Erythroblast (primary cell): ENCODE results near the gene CENPO.

Source experiments
- DNase-seq, 2 experiments: peaks; one replicate each; lab custom pipeline; 2025; lab: John Stamatoyannopoulos, UW
- GATA1 ChIP-seq: IDR thresholded peaks from 2 replicates; pipeline ENCODE4 v1.6.1; 2011; ENCODE audit warnings: low read depth, mild to moderate bottlenecking, control low read depth, low read length, moderate library complexity
- POLR2A ChIP-seq: IDR thresholded peaks from 2 replicates; pipeline ENCODE4 v1.6.1; 2011; ENCODE audit warnings: mild to moderate bottlenecking, low read length

The CENPO gene

DNA sequence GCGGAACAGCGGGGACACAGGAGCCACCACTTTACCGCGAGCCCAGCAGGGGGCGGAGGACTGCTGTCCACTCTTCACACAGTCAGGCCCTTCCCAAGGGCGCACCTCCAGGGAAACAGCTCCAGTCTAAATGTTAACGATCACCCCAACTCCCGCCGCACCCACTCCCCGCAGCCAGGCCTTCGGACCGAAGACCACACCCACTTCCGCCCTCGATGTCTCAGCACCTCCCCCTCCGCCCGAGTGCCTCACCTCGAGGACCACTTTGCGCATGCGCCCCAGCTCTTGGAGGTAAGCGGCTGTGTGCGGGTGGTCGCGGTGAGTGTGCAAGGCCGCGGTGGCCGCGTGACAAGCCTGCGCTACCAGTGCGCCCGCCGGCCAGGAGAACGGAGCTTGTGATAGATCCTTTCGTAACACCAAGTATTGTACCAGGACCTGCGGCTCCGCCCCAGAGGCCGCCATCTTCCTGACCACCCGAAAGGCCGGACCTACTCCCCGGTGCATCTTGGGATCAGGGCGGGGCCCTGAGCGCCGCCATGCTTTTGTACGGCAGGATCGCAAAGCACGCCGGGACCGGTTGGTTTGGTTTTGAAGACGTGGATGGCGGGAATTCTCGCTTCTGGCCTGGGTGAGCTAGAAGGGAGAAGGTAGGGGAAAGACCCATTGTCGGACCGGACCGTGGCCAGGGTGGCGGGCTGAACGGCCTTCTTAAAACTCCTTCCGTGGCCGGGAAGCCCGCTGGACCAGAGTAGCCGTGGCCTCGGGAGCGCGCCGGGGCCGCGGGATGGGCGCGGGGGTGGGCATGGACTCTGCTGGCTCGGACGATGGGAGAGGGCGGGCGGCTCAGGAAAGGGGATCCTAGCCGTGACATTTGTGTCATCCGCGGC lies at the start of gene CENPO, which contains the start of gene PTRHD1:
Gene CENPO (plus strand): TSS at position 552 of the 887 bp plus-strand sequence. CDS start 495 bp downstream, outside the sequence.
Gene PTRHD1 (minus strand): TSS at position 518 of the 887 bp plus-strand sequence. CDS start 14 bp downstream, at position 504.
- DNase-seq: peak; percentile 99
- no peak for TF ChIP-seq GATA1
- peak; percentile 81 for TF ChIP-seq POLR2A

DNA sequence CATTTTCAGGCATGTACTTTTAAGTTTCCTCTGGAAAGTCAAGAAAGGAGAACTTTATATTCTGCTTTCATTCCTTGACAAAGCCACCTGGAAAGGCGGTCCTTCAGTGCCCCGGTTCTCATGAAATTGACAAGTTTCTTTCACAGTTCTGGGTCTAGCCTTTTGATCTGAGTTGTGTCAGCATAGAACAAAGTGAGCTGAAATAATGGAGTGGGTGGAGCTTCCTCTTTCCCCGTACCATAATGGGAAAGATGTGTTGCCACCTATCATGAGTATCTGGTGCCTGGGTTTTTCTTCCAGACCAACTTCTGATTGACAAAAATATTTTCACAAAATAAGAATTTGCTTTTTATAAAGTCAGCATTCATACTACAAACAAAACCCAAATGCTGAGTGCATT lies 49.3 kb upstream of the CENPO start:
- DNase-seq: no peak
- TF ChIP-seq POLR2A (no peak), GATA1 (no peak)

DNA sequence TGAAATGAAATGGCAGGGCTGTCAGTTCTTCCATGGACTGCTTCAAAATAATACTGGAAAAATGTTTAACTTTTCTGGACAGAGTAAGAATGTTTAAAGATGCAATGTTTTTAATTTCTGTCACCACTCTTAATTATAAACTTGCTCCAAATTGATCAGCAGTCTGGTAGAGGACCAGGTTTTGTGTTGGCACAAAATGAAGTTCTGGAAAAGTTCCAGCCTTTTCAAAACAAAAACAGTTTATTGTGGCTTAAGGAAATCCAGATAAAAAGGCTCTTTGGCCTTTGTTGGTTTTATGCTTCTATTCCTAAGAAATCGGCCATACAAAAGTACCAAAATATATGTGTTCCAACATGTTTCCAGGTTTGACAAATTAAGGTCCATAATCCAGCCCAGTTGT lies 48.9 kb upstream of the CENPO start:
- no peak for TF ChIP-seq GATA1
- TF ChIP-seq POLR2A: no peak
- DNase-seq: no peak

DNA sequence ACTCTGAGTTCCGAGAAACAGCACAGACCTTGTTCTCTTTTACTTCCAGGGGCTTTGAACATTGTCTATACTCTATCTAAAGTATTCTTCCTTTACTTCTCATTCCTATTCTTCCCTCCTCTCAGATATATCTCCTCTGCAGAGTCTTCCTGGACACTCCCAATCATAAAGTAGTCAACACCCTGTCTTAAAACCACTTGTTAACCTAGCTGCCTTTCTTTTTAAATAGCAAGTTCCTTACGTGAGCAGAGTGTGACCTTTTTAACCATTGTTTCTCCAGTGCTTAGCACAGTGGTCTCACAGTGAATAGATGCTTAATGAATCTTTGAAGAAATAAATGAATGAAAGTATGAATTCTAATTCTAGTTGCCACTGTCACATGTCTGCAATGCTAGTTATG lies 47.4 kb upstream of the CENPO start:
- TF ChIP-seq GATA1 (no peak), POLR2A (no peak)
- DNase-seq: no peak

GRCh38 chr2:24747299-24747698 lies 45.9 kb upstream of the CENPO start:
- no peak for DNase-seq
- TF ChIP-seq GATA1: no peak
- TF ChIP-seq POLR2A: no peak

- DNase-seq: no peak
- no peak for TF ChIP-seq GATA1
- no peak for TF ChIP-seq POLR2A
These were observed 44.0 kb upstream of the CENPO start for GRCh38 chr2:24749069-24749691.

DNA sequence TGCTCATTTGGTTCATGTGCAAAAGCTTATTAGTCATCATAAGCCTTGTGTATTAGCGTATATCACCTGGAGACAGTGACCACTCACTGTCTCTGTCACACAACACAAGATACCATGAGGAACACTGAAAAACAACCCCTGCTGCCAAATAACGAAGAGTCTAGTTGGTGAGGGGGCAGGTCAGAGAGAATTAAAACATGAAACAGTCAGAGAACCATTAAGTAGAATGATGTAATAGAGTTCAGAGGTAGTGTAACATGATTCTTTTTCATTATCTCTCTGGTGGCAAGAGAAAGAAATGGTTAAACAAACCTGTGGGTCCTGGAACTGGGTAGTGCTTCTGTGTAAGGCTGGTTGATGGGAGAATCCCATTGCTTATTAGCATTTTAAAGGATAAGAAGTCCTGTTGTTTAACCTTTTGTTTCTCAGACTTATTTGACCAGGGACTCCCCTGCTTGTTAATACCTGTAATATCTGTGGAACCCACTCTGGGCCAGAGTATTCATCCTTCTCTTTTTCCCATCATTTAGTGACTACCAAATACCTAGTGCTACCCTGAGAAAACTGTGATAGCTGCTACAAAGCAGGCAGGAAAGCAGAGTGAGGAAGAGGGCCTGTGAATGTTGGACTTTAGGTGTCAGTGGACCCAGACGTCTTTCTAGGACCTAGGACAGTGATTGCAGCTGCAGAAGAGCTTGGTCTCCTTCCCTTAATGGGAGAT lies 38.1 kb upstream of the CENPO start:
- no peak for DNase-seq
- TF ChIP-seq POLR2A: no peak
- no peak for TF ChIP-seq GATA1

- TF ChIP-seq GATA1 (no peak), POLR2A (no peak)
- no peak for DNase-seq
These were observed 36.4 kb upstream of the CENPO start for GRCh38 chr2:24756789-24757188.

DNA sequence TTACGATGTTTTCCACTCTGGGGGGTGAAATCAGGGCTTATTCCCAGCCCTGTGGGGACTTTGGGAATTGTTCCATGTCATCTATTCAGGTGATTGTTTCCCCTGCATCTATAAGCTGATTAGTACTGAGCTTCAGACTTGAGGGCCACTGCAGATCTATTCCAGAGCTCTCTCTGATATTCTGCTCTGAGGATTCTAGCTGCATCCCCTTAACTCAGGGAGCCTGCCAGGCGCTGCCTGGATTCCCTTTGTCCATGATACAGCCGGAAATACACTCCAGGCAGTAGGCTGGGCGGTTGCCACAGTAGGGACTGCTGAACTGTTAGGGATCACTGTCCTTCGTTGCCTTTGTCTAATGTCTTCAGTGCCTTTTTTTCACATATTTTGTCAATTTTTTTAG lies 31.4 kb upstream of the CENPO start:
- no peak for DNase-seq
- no peak for TF ChIP-seq POLR2A
- no peak for TF ChIP-seq GATA1

- no peak for DNase-seq
- TF ChIP-seq GATA1 (no peak), POLR2A (no peak)
These were observed 30.7 kb upstream of the CENPO start for GRCh38 chr2:24762518-24762917.

GRCh38 chr2:24763843-24764242 lies 29.4 kb upstream of the CENPO start:
- DNase-seq: no peak
- TF ChIP-seq GATA1 (no peak), POLR2A (no peak)

GRCh38 chr2:24766609-24767008 lies 26.6 kb upstream of the CENPO start:
- no peak for TF ChIP-seq GATA1
- no peak for TF ChIP-seq POLR2A
- no peak for DNase-seq

GRCh38 chr2:24768013-24768412 lies 25.2 kb upstream of the CENPO start:
- TF ChIP-seq GATA1 (no peak), POLR2A (no peak)
- no peak for DNase-seq

GRCh38 chr2:24768601-24769000 lies 24.6 kb upstream of the CENPO start:
- DNase-seq: no peak
- no peak for TF ChIP-seq POLR2A
- TF ChIP-seq GATA1: no peak

DNA sequence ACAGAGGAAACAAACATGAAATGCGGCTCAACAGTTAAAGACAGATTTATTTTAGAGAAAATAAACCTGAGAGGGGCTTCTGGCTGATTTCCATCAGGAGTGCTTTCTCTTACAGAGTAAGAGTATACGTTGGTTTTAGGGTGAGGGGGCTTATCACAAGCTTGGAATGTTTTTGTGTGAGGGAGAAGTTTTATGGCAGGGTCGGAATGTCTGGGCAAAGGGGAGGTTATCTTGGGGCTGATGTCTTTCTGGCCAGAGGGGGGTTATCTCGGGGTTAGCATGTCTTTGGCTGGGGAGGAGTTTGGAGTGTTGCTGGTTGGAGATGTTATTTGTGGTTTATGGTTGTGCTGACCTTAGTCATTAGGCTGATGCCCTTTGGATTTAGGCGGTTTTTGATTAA lies 22.2 kb upstream of the CENPO start:
- DNase-seq: no peak
- no peak for TF ChIP-seq POLR2A
- TF ChIP-seq GATA1: no peak
